Adrenal gland (tissue), 5 donors: ENCODE measurements around the gene PLPP7.

Experiments used
- CTCF ChIP-seq, 6 experiments: fragments of 450-650 bp in 4 of 6; fragments of 200-600 bp in 2 of 6; sonication (generic) in 1 of 6; IDR thresholded peaks; 1 replicate in 5 of 6; 2 replicates in 1 of 6; pipeline versions ENCODE4 v1.5.1 to v1.8.0; 2016 to 2021; ENCODE audit warnings: antibody characterized with exemption in 6 of 6, mild to moderate bottlenecking in 2 of 6, moderate library complexity in 1 of 6
- POLR2A ChIP-seq, 2 donors: fragments of 450-650 bp; IDR thresholded peaks; one replicate each; pipeline ENCODE4 v1.6.1; 2017; ENCODE audit warnings: antibody characterized with exemption in 2 of 2, mild to moderate bottlenecking in 2 of 2, moderate library complexity in 1 of 2
- donor health status: DM: no; HTN: no; CAD: no.

- no peak for TF ChIP-seq CTCF (IDR thresholded peaks at IDR 0.05)
- no peak for TF ChIP-seq POLR2A (IDR thresholded peaks at IDR 0.05)
Measured at GRCh38 chr9:131271506-131271931, 18.0 kb upstream of the PLPP7 start.
